Inferior parietal cortex (tissue), 1 donor: ENCODE measurements around the gene FOXA3.
"Not testable (repeated sequence)": the region's sequence is repeated elsewhere in the genome, so short reads cannot be mapped to it uniquely, and the experiment has no call there.

ENCODE experiments used
- DNase-seq: peaks from one replicate; pipeline ENCODE4 v3.0.0-alpha.2; 2016; ENCODE audit errors: extremely low spot score

The FOXA3 gene

GRCh38 chr19:45890877-45891276, 26.8 kb downstream of the FOXA3 start:
- no peak for DNase-seq

DNA sequence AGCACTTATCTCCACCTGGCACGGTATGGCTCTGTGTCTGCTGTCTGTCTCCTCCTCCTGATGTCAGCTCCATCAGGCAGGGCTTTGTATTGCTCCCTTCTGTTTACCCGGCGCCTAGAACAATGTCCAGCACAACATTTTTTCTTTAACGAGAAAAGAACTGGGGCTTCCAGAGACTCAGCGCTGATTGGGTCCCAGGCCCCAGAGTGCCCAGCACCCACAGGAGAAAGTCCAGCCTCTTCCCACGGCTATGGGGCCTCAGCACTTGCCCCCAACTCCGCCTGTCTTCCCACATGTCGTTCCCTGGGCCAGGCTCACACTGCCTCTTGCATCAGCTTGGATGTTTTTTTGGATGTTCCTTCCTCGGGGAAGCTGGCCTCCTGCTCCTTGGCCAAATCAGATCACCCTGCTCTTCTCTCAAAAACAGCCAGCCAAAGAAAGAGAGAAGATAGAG, 31.4 kb downstream of the FOXA3 start:
- DNase-seq, result no peak

DNA sequence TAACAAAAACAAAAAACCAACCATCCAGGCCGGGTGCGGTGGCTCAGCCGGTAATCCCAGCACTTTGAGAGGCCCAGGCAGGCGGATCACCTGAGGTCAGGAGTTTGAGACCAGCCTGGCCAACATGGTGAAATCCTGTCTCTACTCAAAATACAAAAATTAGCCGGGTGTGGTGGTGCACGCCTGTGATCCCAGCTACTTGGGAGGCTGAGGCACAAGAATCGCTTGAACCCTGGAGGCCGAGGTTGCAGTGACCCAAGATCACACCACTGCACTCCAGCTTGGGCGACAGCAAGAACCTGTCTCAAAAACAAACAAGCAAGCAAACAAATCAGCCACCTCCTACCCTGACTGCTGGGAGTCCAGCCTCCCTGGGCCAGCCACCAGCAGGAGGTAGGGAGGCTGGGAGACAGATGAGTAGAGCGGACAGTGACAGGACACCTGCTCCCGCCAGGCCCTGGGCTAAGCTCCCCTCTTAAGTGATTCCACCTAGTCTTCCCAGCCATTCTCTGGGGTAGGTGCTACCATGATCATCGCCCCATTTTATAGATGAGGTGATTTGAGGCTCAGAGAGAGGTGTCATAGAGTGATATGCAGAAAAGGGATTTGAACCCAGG, 32.0 kb downstream of the FOXA3 start:
- not testable (repeated sequence) for DNase-seq

GRCh38 chr19:45897261-45897812, 33.2 kb downstream of the FOXA3 start:
- DNase-seq, result no peak

DNA sequence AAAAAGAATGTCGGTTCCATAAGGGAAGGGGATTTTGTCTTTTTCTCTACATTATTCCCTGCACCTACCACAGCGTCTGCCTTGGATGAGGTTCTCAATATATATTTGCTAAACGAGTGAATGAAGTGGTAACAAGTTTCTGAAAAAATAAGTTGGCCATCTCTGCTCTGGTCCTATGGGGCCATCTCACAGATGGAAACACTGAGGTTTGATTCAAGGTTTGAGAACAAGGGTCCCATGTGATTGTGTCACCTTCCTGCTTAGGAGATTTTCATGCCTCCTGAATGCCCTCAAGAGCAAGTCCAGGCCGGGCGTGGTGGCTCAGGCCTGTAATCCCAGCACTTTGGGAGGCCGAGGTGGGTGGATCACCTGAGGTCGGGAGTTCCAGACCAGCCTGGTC, 35.1 kb downstream of the FOXA3 start:
- DNase-seq, result no peak

DNA sequence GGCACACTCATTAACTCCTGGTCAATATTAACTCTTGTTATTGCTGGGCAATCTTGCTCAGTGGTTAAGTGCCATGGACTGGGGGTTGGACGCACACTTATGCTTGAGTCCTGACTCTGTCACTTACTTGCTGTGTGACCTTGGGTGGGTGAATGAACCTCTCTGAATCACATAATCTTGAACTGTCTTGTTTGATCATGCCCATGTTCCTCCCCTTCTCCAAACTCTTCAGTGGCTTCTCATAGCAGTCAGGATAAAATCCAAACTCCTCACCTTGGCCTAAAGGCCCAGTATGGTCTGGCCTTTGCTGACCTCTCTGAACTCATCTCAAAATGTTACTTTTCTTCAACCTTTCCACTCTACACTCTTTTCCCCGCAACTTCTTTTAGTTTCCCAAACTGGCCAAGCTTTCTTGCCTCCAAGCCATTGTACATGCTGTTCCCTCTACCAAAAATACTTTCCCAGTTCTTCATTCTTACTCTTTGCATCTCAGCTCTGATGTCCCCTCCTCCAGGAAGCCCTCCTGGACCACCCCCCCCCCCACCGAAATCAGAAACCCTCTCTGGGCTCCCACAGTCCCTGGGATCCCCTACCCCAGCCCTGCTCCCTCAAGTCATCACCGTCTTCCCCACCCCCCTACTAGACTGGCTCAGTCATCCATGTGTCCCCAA, 35.9 kb downstream of the FOXA3 start:
- no peak for DNase-seq

DNA sequence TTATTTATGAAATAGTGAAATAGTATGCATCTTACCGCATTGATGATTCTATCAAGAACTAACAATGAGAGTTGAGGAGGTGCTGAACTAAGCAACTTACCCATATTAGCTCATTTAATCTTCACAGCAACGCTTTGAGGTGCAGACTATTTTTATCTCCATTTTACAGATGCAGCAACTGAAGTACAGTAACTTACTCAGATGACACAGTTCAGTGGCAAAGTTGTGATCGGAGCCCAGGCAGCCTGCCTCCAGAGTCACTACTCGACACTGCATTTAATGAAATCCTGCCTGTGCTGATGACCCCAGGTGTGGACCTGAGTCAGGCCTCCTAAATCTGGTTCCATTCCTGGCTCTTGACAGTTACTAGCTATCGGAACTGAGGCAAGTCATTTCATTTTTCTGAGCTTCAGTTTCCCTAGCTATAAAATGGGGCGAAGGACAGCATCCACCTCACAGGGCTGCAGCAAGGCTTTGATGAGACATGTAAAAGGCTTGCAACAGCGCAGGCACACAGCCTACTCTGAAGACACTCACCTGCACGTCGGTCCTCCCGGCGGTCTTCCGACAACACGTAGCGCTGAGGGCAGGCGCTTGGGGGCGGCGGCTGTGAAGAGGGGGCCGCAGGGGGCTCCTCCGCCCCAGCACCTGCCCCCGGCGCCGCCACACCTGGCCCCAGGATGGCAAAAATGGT, 36.8 kb downstream of the FOXA3 start:
- DNase-seq, result no peak

DNA sequence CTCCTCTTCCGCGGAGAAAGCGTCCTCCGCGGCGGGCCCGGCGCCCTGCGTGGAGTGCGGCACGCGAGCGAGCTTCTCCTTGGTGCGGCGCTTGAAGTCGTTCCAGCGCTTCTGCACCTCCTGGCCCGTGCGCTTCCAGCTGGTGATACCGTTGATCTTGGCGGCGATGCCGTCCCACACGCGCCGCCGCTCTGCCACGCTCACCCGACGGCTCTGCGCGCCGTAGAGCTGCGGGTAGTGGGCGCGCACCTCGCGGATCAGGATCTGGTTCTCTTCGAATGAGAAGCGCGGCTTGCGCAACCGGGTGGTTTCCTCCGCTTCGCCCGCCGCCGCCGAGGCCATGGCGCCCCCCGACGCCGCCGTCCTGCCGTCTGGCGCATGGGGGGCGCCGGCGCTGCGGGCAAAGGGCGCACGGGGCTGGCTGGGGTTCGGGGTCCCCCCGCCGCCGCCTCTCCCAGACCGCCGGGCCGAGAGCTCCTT, 37.3 kb downstream of the FOXA3 start:
- DNase-seq, result no peak

GRCh38 chr19:45901912-45902650, 38.0 kb downstream of the FOXA3 start, which contains the start of gene MYPOP:
MYPOP (minus strand) TSS chr19:45902613; CDS start chr19:45901773, 840 bp downstream.
- DNase-seq, result no peak

DNA sequence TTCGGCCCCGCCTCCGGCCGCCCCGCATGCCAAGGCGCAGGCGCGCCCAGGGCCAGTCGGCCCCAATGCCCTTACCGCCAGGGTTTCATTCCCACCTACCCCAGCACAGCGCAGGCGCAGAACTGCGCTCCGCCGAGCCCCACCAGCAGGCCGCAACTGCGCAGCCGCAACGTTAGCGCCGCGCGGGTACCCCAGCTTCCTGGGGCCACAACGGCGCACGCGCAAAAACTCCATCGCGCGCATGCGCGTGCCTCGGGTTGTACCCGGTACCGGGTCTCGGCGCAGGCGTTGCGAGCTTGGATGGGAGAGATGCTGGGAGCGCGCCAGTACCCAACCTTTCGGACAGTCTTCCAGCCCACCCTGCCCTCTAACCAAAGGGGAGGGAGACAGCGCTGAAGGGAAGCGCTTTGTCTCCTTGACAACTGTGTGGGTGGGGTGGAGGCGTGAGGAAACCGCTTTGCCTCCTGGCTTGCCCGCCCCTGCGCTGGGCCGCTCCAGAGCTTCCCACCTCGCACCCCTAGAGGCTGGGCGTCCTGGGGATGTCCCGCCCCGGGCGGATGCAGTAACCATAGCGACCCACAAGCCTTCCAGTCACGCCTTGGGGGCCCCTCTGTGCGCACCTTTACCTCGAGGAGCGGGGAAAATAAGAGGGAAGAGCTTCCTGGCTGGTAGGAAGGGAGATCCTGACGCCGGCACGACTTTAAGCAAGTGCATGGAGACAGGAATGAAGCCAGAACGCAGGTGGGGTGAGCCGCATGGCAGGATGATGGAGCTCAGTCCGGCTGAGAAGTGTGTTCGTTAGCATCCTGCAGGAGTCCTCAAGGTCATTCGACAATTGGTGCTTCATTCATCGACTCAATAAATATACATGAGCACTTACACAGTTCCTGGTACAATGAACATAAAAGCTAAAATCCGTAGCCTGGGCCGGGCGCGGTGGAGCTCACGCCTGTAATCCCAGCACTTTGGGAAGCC, 38.8 kb downstream of the FOXA3 start:
- DNase-seq, result peak; percentile 98

DNA sequence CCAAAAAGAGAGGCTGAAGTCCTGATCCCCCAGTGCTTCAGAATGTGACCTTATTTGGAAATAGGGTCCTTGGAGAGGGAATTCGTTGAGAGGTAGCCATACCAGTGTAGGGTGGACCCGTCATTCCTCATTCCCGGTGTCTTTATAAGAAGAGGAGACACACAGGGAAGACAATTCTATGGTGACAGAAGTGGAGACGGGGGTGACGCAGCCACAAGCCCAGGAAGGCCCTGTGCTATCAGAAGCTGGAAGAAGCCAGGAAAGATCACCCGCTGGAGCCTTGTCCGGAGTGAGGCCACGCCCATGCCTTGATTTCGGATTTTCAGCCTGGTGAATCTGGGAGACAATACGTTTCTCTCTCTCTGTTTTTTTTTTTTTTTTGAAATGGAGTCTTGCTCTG, 40.9 kb downstream of the FOXA3 start:
- DNase-seq, result no peak

DNA sequence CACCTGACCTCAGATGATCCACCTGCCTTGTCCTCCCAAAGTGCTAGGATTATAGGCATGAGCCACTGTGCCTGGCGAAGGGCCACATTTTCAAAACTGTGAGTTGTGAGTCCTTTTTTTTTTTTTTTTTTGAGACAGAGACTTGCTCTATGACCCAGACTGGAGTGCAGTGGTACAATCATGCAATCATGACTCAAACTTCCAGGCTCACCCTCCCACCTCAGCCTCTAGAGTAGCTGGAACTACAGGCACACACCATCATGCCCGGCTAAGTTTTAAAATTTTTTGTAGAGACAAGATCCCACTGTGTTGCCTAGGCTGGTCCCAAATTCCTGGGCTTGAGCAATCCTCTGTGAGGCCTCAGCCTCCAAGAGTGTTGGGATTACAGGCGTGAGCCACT, 42.1 kb downstream of the FOXA3 start:
- no peak for DNase-seq

- DNase-seq, result no peak
These were observed 44.8 kb downstream of the FOXA3 start for GRCh38 chr19:45908956-45909355.

GRCh38 chr19:45911291-45911690, 47.2 kb downstream of the FOXA3 start:
- DNase-seq, result no peak

DNA sequence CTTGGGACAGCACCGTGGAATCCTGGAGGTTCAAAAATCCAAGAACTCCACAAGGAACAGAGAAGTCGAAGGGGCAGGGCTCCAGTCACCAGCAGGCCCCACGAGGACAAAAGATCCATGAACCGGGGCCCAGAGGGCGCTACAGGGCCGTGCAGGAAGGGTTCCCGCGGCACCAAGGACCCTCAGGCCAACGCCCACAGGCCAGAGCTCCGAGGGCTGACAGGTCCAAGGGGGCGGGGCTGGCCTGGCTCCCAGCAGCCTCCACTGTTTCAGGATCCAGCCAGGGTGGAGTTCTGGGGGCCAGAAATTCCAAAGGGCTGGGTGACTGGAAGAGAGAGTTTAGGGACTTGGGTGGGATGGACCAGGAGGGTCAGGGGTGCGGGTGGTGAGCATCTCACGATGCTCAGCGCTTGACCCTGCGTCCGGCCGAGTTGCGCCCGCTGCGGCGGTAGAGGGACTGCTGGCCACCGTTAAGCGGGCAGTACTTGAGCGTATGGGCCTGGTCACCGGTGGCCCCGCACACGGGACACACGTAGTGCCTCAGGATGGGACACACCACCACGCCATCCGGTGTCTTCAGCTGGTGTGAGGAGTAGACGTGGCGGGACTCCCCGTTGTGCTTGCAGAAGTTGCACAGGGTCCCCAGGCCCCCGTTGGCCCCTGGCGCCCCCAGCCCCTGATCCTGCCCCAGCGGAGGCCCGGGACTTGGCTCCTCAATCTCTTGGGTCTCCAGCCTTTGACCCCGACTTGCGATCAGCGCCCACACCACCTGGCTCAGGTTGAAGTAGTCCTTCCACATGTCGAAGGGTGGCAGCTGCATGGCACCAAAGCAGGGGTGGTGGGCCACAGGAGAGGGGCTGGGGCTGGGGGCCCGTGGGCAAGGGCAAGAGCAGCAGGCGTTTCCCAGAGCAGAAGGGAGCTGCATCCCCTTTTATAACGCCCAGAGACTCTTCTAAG, 50.0 kb downstream of the FOXA3 start, which contains the start of gene NANOS2:
Gene NANOS2 (minus strand): TSS at position 905 of the 957 bp plus-strand sequence. CDS start 85 bp downstream, at position 820.
- DNase-seq, result no peak

- DNase-seq, result peak; percentile 48
These were observed 53.4 kb downstream of the FOXA3 start for GRCh38 chr19:45917421-45918091.

DNA sequence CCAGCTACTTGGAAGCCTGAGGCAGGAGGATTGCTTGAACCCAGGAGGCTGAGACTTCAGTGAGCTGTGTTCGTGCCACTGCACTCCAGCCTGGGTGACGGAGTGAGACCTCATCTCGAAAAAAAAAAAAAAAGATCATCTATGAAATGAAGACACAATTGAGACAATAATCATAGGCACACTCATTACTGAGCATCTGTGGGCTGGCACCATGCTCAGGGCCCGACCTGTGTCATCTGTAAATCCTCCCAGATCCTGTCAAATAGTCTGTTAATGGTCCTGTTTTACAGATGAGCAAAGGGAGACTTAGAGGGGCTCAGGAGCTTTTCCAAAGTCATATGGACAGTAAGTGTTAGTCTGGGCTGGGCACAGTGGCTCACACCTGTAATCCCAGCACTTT, 54.6 kb downstream of the FOXA3 start:
- DNase-seq, result no peak

- peak; percentile 56 for DNase-seq
These were observed 55.6 kb downstream of the FOXA3 start for GRCh38 chr19:45919678-45920077.

GRCh38 chr19:45920458-45920857, 56.3 kb downstream of the FOXA3 start:
- no peak for DNase-seq
